Caco-2 (cell line): ENCODE measurements around the gene LRP1B. TPM values are rescaled to one million over a fixed set of nuclear protein-coding genes. Genes with fewer than 3 reads are reported as not detected.

ENCODE experiments used
- BruUV-seq: library from RNA; stranded (reverse); fragments of 400-500 nt; replicated peaks from 2 replicates; lab custom pipeline; 2021; lab: Mats Ljungman, UMichigan
- CTCF ChIA-PET: fragments of 300-600 bp; sonication (Branson Sonifier 250); formaldehyde crosslinking; loops from one replicate; lab custom pipeline; 2022; ENCODE audit warnings: antibody characterized with exemption; lab: Charles Lee
- POLR2A ChIA-PET: fragments of 300-600 bp; sonication (Branson Sonifier 250); formaldehyde crosslinking; loops from one replicate; lab custom pipeline; 2022; ENCODE audit warnings: antibody characterized with exemption; lab: Charles Lee
- DNase-seq, 2 experiments: peaks; one replicate each; pipeline versions ENCODE4 v3.0.0 to v3.0.0-alpha.2; 2020 to 2022
- H3K27me3 ChIP-seq: replicated peaks from 2 replicates; pipeline ENCODE4 v1.6.0; 2011; ENCODE audit warnings: low read length; ENCODE audit not compliant: control insufficient read depth, insufficient read depth
- H3K36me3 ChIP-seq: 2 replicates; pipeline ENCODE4 v1.5.1; 2011; ENCODE audit warnings: low read length; ENCODE audit not compliant: control insufficient read depth, insufficient read depth
- H3K4me1 ChIP-seq: fragments of 250-450 bp; sonication (Bioruptor Pico); 2 replicates; pipeline ENCODE4 v1.5.1; 2020; ENCODE audit warnings: mild to moderate bottlenecking
- H3K4me3 ChIP-seq: 2 replicates; pipeline ENCODE4 v1.5.1; 2011; ENCODE audit warnings: low read depth, mild to moderate bottlenecking, control low read depth, low read length
- H3K9me3 ChIP-seq: fragments of 250-450 bp; sonication (Bioruptor Pico); 2 replicates; pipeline ENCODE4 v1.5.1; 2020; ENCODE audit warnings: mild to moderate bottlenecking, moderate library complexity
- H3K27ac Mint-ChIP-seq: one replicate; pipeline ENCODE4 v1.8.0; 2022; ENCODE audit warnings: mixed read lengths; ENCODE audit not compliant: unreplicated experiment
- H3K27me3 Mint-ChIP-seq: one replicate; pipeline ENCODE4 v1.8.0; 2022; ENCODE audit warnings: mixed read lengths; ENCODE audit not compliant: insufficient read depth, unreplicated experiment
- H3K36me3 Mint-ChIP-seq: one replicate; pipeline ENCODE4 v1.8.0; 2022; ENCODE audit warnings: mild to moderate bottlenecking, mixed read lengths; ENCODE audit not compliant: insufficient read depth, unreplicated experiment
- H3K4me1 Mint-ChIP-seq: one replicate; pipeline ENCODE4 v1.8.0; 2022; ENCODE audit warnings: low read depth, mixed read lengths; ENCODE audit not compliant: unreplicated experiment
- H3K4me3 Mint-ChIP-seq: one replicate; pipeline ENCODE4 v1.8.0; 2022; ENCODE audit warnings: mild to moderate bottlenecking, moderate library complexity, mixed read lengths; ENCODE audit not compliant: unreplicated experiment
- H3K9me3 Mint-ChIP-seq: one replicate; pipeline ENCODE4 v1.8.0; 2022; ENCODE audit warnings: mixed read lengths; ENCODE audit not compliant: unreplicated experiment
- intact Hi-C: fragments of 100-400 bp; cut with micrococcal nuclease; formaldehyde crosslinking; loops from one replicate; pipeline ENCODE4 v1.10.0; 2022; ENCODE audit not compliant: unreplicated experiment
- total RNA-seq: library from RNA; stranded (reverse); gene quantifications from 2 replicates; pipeline ENCODE4 v1.2.3, GENCODE V29; 2022
- TF ChIP-seq, protein P1 (sequence below), 2 experiments: fragments of 200-600 bp in 1 of 2; IDR thresholded peaks; 1 replicate in 1 of 2; 2 replicates in 1 of 2; pipeline versions ENCODE4 v1.5.1 to v1.8.0; 2011 to 2022; ENCODE audit warnings: antibody characterized with exemption in 1 of 2, control low read depth in 1 of 2, inconsistent platforms in 1 of 2, low read depth in 1 of 2, low read length in 1 of 2, mild to moderate bottlenecking in 1 of 2, moderate library complexity in 1 of 2; ENCODE audit not compliant: insufficient read depth in 1 of 2, severe bottlenecking in 1 of 2, unreplicated experiment in 1 of 2

Gene LRP1B
- total RNA-seq, 1 experiment from 2014 or later, result not detected

GRCh38 chr2:140539242-140539875 lies 1591.5 kb downstream of the LRP1B start:
- BruUV-seq, result no TSS peak
- Histone ChIP-seq H3K9me3 (no peaks in the 10 kb centered on the region), H3K36me3 (no peaks in the 10 kb centered on the region), H3K27me3 (no peaks in the 10 kb centered on the region), H3K4me3 (no peak overlapping the region), H3K4me1 (no peaks in the 10 kb centered on the region)
- intact Hi-C loops, result no loop called here
- Mint-ChIP-seq H3K4me1 (no peaks in the 10 kb centered on the region), H3K27me3 (no peaks in the 10 kb centered on the region), H3K4me3 (no peak overlapping the region), H3K27ac (no peak overlapping the region), H3K9me3 (no peaks in the 10 kb centered on the region), H3K36me3 (no peaks in the 10 kb centered on the region)
- no peak for DNase-seq
- TF ChIP-seq, protein P1, sequence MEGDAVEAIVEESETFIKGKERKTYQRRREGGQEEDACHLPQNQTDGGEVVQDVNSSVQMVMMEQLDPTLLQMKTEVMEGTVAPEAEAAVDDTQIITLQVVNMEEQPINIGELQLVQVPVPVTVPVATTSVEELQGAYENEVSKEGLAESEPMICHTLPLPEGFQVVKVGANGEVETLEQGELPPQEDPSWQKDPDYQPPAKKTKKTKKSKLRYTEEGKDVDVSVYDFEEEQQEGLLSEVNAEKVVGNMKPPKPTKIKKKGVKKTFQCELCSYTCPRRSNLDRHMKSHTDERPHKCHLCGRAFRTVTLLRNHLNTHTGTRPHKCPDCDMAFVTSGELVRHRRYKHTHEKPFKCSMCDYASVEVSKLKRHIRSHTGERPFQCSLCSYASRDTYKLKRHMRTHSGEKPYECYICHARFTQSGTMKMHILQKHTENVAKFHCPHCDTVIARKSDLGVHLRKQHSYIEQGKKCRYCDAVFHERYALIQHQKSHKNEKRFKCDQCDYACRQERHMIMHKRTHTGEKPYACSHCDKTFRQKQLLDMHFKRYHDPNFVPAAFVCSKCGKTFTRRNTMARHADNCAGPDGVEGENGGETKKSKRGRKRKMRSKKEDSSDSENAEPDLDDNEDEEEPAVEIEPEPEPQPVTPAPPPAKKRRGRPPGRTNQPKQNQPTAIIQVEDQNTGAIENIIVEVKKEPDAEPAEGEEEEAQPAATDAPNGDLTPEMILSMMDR (IDR thresholded peaks at IDR 0.05; ENCODE audit: insufficient read depth in 1 of 2, low read depth in 1 of 2, low read length in 1 of 2, severe bottlenecking in 1 of 2, unreplicated experiment in 1 of 2), result no peak
- ChIA-PET POLR2A (no interaction called here), CTCF (no interaction called here)

- DNase-seq, result no peak
- Mint-ChIP-seq H3K27ac (no peak overlapping the region), H3K27me3 (peaks cover 17% of the 10 kb centered on the region), H3K36me3 (no peaks in the 10 kb centered on the region), H3K4me3 (no peak overlapping the region), H3K9me3 (no peaks in the 10 kb centered on the region), H3K4me1 (no peaks in the 10 kb centered on the region)
- TF ChIP-seq, protein P1 (IDR thresholded peaks at IDR 0.05; ENCODE audit: insufficient read depth in 1 of 2, low read depth in 1 of 2, low read length in 1 of 2, severe bottlenecking in 1 of 2, unreplicated experiment in 1 of 2), result no peak
- intact Hi-C loops, result no loop called here
- no TSS peak for BruUV-seq
- H3K36me3 ChIP-seq, result no peaks in the 10 kb centered on the region
- no peaks in the 10 kb centered on the region for H3K9me3 ChIP-seq
- H3K4me3 ChIP-seq, result no peak overlapping the region
- ChIA-PET POLR2A (no interaction called here), CTCF (no interaction called here)
- no peaks in the 10 kb centered on the region for H3K4me1 ChIP-seq
- H3K27me3 ChIP-seq, result no peaks in the 10 kb centered on the region
Observed at GRCh38 chr2:140529706-140530105, 1601.1 kb downstream of the LRP1B start.

DNA sequence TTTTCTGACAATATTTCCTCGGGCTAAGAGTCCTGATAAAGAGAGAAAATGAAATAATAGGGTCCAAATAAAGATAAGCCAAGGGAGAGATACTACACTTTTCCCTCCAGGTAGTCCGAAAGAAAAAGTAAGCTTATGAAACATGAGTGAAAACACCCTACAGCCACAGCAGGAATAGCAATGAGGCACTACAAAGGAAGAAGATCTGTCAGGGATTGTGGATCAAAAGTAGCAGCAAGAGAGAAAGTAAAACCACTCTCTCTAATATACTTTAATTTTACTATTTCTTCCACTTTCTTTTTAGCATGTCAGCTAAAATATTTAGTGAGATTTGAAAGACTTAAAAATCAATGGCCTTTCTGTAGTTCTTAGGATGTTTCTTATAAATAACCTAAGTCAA lies 1601.8 kb downstream of the LRP1B start:
- BruUV-seq, result no TSS peak
- Mint-ChIP-seq H3K9me3 (no peaks in the 10 kb centered on the region), H3K36me3 (no peaks in the 10 kb centered on the region), H3K27me3 (peaks cover 17% of the 10 kb centered on the region), H3K4me3 (no peak overlapping the region), H3K27ac (no peak overlapping the region), H3K4me1 (no peaks in the 10 kb centered on the region)
- TF ChIP-seq, protein P1 (IDR thresholded peaks at IDR 0.05; ENCODE audit: insufficient read depth in 1 of 2, low read depth in 1 of 2, low read length in 1 of 2, severe bottlenecking in 1 of 2, unreplicated experiment in 1 of 2), result no peak
- intact Hi-C loops, result no loop called here
- no peaks in the 10 kb centered on the region for H3K9me3 ChIP-seq
- ChIA-PET POLR2A (no interaction called here), CTCF (no interaction called here)
- no peaks in the 10 kb centered on the region for H3K27me3 ChIP-seq
- no peak overlapping the region for H3K4me3 ChIP-seq
- no peaks in the 10 kb centered on the region for H3K4me1 ChIP-seq
- no peak for DNase-seq
- H3K36me3 ChIP-seq, result no peaks in the 10 kb centered on the region
